NB4 (cell line): ENCODE measurements around the gene PANK4.

Experiments used
- CTCF ChIP-seq: IDR thresholded peaks from one replicate; pipeline ENCODE4 v1.5.1; 2012; ENCODE audit warnings: low read depth, low read length
- MAX ChIP-seq: IDR thresholded peaks from 2 replicates; pipeline ENCODE4 v1.6.1; 2011; ENCODE audit warnings: low read depth, low read length
- MYC ChIP-seq: IDR thresholded peaks from 2 replicates; pipeline ENCODE4 v1.6.1; 2011; ENCODE audit warnings: low read depth, low read length
- POLR2A ChIP-seq: IDR thresholded peaks from 2 replicates; pipeline ENCODE4 v1.6.1; 2011; ENCODE audit warnings: mild to moderate bottlenecking; ENCODE audit not compliant: insufficient read length; ENCODE audit errors: extremely low read depth

- no peak for TF ChIP-seq CTCF
- no peak for TF ChIP-seq POLR2A
- no peak for TF ChIP-seq MAX
- TF ChIP-seq MYC, result no peak
Measured at GRCh38 chr1:2473198-2473597, 53.2 kb downstream of the PANK4 start.
